IPS-NIHi11 (cell line): Measurements from ENCODE around the gene GPR150.

Source experiments
- DNase-seq: peaks from one replicate; pipeline ENCODE4 v3.0.0; 2012; ENCODE audit warnings: mixed read lengths, low spot score

Gene GPR150

GRCh38 chr5:95620030-95620869 lies at the start of gene GPR150:
TSS of gene GPR150 (plus strand) at chr5:95620087. CDS start at chr5:95620276, 189 bp downstream.
- DNase-seq, result peak; percentile 10

GRCh38 chr5:95572016-95572415 lies 47.9 kb upstream of the GPR150 start:
- no peak for DNase-seq

GRCh38 chr5:95581576-95581975 lies 38.3 kb upstream of the GPR150 start:
- DNase-seq, result no peak

- no peak for DNase-seq
These were observed 35.9 kb upstream of the GPR150 start for GRCh38 chr5:95583992-95584391.

GRCh38 chr5:95590880-95591279 lies 29.0 kb upstream of the GPR150 start:
- no peak for DNase-seq

GRCh38 chr5:95591490-95591901 lies 28.4 kb upstream of the GPR150 start:
- no peak for DNase-seq

GRCh38 chr5:95595289-95595931 lies 24.5 kb upstream of the GPR150 start:
- DNase-seq, result no peak

GRCh38 chr5:95599252-95599651 lies 20.6 kb upstream of the GPR150 start:
- DNase-seq, result no peak

- no peak for DNase-seq
These were observed 19.3 kb upstream of the GPR150 start for GRCh38 chr5:95600557-95600956.

GRCh38 chr5:95605786-95606185 lies 14.1 kb upstream of the GPR150 start:
- no peak for DNase-seq

GRCh38 chr5:95606419-95606818 lies 13.5 kb upstream of the GPR150 start:
- no peak for DNase-seq

GRCh38 chr5:95609711-95610110 lies 10.2 kb upstream of the GPR150 start:
- no peak for DNase-seq

- DNase-seq, result no peak
These were observed 9.3 kb upstream of the GPR150 start for GRCh38 chr5:95610546-95610945.

GRCh38 chr5:95611396-95611795 lies 8.5 kb upstream of the GPR150 start:
- DNase-seq, result no peak

- no peak for DNase-seq
These were observed 6.4 kb upstream of the GPR150 start for GRCh38 chr5:95613514-95613913.

- DNase-seq, result no peak
These were observed 4.8 kb upstream of the GPR150 start for GRCh38 chr5:95615164-95615467.

- DNase-seq, result no peak
These were observed 2.8 kb upstream of the GPR150 start for GRCh38 chr5:95617057-95617456.

- no peak for DNase-seq
These were observed 791 bp upstream of the GPR150 start for GRCh38 chr5:95619096-95619495.

GRCh38 chr5:95619514-95620029 lies 315 bp upstream of the GPR150 start:
- DNase-seq, result no peak

GRCh38 chr5:95620870-95621838 lies 1.3 kb downstream of the GPR150 start:
- DNase-seq, result peak; percentile 59

- DNase-seq, result no peak
These were observed 2.1 kb downstream of the GPR150 start for GRCh38 chr5:95621839-95622629.
